Muscle of arm (tissue), 12 donors: ENCODE results near the gene CEP83. TPM values are rescaled to one million over a fixed set of nuclear protein-coding genes. Genes with fewer than 3 reads are reported as not detected.

Experiments used
- DNase-seq: peaks from one replicate; pipeline ENCODE4 v3.0.0-alpha.2; 2013
- polyA plus RNA-seq, 12 donors: library from polyadenylated mRNA; unstranded; fragments of 120-200 nt; gene quantifications; one replicate each; pipeline ENCODE4 v1.2.1, GENCODE V29; 2013; ENCODE audit not compliant: insufficient read length in 12 of 12

Gene CEP83
- polyA plus RNA-seq, 12 donors, result 10.0 to 44.9 (median 17.4) TPM; not detected in 1

- DNase-seq, result no peak
Measured at GRCh38 chr12:94308612-94309011, 151.1 kb downstream of the CEP83 start.

- no peak for DNase-seq
Measured at GRCh38 chr12:94305130-94305957, 154.3 kb downstream of the CEP83 start.

DNA sequence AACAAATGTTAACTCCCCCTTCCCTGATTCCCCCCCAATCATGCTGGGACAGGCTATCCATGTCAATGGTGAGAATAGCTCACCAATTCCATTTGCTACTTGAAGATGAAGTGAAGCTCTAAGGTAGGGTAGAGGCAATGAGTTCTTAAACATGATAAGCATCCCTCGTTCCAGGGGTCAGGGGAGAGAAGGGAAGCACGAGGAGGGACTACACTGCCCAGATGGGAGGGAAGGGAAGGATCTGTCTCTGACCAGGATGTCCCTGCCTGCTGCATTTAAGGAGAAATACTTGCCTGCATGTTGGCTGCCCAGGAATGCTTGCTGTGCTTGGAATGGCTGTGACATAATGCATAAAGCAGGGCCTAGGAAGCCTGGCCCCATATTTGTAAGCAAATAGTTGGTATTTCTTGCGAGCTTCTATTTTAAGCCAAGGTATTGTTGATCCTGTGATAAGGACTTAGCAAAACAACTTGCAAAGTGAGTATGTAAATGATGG is 155.1 kb downstream of the CEP83 start:
- DNase-seq, result no peak

DNA sequence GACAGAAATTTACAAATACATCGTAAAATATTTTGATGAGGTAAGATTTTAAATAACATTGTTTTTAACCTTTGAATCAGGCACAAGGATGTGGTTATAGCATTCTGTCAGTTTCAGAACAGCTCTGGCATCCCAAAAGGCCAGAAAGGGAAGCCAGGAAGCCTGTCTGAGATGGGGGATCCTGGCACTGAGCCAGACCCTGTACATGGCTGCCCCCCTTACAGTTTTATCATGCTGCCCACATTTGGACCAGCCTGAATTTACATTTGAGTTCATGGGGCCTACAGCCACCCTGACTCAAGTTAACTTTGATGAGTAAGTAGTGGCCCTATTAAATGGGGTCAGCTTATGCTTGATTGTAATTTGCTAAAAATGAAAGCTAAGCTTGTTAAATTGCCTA is 155.7 kb downstream of the CEP83 start:
- no peak for DNase-seq

DNA sequence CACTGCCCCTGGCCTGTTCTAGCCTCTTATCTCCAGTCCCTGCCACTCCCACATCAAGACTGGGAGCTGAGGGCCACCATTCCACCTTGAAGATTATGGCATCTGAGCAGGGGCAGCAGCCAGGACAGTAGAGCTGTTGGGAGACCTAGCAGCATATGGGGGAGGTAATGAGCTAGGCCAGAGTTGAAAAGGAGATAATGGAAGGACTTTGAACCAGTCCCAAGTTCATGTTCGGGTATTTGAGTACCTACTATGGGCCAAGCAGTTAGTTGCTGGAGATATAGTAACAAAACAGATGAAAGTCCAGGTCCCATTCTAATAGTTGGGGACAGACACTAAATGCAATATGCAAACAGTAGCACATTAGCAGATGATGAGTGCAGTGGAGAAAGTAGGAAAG is 159.8 kb downstream of the CEP83 start:
- DNase-seq, result no peak

GRCh38 chr12:94297876-94298505 is 161.7 kb downstream of the CEP83 start:
- DNase-seq, result no peak

DNA sequence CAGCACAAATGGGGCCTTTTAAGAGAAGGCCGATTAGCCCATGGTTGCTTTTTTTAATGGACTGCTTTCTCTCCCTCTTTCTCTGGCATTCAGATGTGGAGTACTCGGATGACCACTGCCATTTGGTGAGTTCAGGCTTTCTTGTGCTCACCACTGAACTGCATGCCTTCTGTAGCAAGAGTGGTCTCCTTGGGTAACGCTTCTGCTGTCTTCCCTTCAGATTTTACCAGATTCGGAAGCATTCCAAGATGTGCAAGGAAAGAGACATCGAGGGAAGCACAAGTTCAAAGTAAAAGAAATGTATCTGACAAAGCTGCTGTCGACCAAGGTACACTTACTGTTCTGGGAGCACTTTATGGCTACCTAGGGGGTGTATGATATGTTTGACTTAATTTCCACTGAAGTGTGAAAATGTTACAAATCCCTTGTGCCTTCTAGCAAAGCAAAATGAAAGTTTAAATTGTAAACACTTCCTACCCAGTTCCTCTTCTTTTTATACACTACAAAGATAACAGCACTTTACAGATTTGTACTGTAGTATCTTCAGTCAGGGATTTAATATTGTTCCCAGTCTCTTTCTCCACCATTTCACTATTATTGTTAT is 162.5 kb downstream of the CEP83 start:
- DNase-seq, result no peak

DNA sequence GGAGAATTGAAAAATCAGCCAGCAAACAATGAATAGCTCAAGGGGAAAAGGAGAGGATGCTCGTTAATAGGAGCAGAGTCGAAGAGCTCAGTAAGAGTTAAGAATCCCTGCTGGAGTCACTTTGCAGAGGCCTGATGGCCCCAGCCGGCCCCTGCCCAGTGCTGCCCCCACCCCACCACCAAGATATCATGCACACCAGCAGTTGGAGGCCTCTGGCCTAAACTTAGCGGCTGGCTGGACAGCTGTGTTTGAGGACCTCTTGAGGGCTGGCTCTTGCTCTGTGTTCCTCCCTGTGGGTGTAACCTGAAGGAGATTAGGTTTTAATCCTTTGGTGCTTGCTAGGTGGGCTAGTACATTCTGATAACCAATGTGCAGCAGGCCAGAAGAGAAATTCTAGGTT is 169.3 kb downstream of the CEP83 start:
- DNase-seq, result peak; percentile 31

DNA sequence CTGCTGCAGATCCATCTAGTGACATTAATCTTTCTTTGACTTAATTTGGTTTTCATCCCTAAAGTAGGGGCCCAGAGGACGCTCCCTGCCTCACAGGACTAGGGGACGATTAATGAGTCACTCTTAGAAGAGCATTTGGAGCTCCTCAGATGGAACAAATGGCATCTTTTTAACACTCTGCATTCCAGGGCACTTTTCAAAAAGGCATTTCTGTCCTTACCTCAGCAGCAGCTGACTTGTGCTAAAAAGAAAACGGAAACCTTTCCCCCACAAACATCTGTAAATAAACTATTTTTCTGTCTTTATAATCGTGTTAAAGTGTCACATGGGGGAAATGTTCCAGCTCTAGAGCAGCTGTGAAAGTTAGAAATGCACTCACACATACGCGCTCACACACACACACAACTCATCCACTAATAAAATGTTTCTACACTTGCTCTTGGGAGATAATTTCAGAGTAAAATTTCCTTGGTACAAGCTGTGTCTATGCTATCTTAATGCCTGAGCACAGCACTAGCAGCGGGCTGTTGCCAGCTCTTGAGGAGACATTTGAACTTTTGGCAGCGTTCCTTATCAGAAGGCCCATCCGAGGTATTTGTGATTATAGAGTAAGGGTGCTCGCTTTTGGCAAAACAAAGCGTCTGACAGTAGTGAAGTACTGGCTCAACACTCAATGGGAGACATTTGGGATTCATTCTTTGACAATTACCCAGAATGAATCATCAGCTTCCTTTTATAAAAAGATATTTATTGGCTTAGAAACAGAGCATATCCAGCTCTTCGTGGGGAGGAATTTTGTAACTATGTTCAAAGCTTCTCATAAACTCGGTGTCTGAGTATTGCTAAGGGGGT is 170.0 kb downstream of the CEP83 start:
- peak; percentile 70 for DNase-seq

DNA sequence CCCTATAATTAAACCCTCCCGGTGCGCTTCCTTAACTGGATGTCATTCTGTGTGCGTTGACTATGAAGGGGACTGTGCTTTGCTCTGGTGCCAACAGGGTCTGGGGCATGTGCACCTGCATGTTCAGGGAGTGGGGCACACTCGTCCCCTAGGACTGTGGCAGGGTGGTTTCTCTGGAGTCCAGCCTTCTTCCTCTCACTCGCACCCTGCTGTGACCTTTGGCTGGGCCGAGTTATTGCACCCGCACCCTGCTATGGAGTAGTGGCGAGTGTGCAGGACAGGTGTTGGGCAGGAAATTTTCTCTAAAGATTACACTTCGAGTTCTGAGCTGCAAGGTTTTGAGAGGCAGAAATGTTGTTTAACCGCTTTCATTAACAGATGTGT is 172.4 kb downstream of the CEP83 start:
- DNase-seq, result no peak

DNA sequence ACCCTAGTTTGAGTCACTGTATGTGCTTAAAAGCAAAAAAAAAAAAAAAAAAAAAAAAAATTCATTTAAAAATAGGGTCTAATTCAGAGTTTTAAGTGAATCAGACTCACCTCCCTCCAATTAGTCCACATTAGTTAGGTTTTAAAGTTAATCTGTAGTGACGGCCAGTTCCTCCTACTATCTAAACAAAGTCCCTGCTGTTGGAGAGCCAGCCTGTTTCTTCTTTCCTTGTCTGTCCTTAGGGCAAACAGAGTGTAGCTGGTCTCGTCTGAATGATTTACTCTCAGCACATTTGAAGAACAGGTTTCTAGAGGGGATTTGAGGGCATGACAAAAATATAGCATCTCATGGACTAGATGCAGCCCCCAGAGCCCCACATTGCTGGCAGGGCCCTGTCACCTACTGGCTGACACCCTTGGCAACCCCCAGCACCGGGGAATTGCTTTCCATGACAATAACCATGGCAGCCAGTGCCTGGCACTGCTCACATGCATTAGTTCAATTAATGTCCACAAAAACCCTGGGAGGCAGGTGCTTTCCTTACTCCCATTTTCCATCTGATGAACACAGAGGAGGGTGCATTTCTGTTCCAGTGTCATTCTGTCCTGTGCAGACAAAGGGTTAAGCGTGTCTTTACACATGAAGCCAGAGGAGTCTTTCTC is 173.0 kb downstream of the CEP83 start:
- DNase-seq, result no peak

GRCh38 chr12:94285943-94286582 is 173.6 kb downstream of the CEP83 start:
- DNase-seq, result no peak

GRCh38 chr12:94284859-94285258 is 174.8 kb downstream of the CEP83 start:
- no peak for DNase-seq

- DNase-seq, result no peak
Measured at GRCh38 chr12:94284046-94284445, 175.6 kb downstream of the CEP83 start.

GRCh38 chr12:94282675-94283074 is 177.0 kb downstream of the CEP83 start:
- no peak for DNase-seq

DNA sequence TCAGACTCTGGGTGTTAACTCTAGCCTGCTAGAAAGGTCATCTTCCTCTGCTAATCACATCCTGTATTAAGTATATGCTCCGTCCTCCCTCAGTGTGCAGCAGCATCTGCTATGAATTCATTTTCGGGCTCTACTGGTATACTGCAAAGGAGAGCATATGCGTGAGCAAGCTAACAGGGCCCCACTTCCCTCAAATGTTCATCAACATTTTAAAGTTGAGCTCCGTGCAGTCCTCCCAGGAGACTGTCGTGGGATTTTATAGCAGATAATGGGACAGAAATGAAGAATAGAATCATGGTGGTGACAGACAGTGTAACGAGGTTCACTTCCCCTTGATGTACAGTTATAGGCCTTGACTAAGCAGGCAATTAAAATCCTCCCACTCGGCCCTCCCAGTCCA is 179.6 kb downstream of the CEP83 start:
- DNase-seq, result no peak

DNA sequence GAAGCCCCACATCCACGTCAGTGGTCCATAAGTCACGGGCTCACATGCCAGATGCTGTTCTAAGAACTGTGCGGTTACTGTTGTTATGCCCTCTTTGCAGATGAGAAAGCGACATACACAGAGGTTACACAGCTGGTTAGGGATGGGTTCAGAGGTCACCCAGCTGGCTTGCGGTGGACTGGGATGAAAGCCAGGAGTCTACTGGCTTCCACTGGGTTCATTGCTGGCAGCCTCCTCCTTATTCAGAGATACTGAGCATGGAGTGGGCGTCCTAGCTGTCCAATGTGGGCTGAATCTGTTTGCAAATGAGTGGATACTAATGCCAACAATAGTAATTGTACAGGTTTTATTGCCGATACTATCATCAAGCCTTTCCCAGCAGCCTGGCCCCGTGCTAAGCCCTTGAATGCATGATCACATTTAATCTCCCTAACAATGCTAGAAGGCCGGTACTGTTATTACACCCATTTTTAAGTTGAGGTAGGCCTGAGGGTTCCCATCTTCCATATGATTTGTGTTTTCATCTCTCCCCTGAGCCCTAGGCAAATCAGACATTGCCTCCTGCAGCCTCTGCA is 182.2 kb downstream of the CEP83 start:
- DNase-seq, result no peak

DNA sequence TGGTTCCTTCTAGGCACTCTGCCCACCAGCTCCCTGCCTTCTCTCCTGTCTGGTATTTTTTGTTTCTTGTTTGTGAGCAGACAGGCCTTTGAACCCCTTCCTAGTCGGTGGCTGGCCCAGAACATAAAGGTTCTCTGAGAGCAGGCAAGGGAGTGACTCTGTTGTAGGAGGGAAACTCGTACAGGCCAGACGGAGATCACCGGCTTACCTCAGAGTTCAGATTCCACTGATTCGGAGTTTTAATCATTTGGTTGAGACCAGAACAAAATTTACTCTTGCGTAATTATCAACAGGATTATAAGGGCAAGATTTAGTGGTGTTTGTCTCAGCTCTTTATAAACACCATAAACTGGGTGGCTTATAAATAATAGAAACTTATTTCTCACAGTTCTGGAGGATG is 182.9 kb downstream of the CEP83 start:
- DNase-seq, result no peak

GRCh38 chr12:94273272-94273671 is 186.4 kb downstream of the CEP83 start:
- DNase-seq, result no peak

GRCh38 chr12:94272280-94272679 is 187.4 kb downstream of the CEP83 start:
- no peak for DNase-seq

- DNase-seq, result no peak
Measured at GRCh38 chr12:94271351-94271750, 188.3 kb downstream of the CEP83 start.
